Activated naive CD4-positive, alpha-beta T cell treated with Interleukin-2 at 50 U/mL for 16 hours (primary cell): Measurements from ENCODE around the gene TMEM185B.

Experiments
- DNase-seq: peaks from one replicate; pipeline ENCODE4 v3.0.0-alpha.2; 2020

Gene TMEM185B

GRCh38 chr2:120230515-120231471 lies 7.6 kb upstream of the TMEM185B start:
- DNase-seq, result no peak

GRCh38 chr2:120229341-120229740 lies 6.1 kb upstream of the TMEM185B start:
- DNase-seq, result no peak

- DNase-seq, result no peak
Observed at GRCh38 chr2:120228503-120228902, 5.3 kb upstream of the TMEM185B start.

- DNase-seq, result peak; percentile 19
Observed at GRCh38 chr2:120227111-120227991, 4.2 kb upstream of the TMEM185B start.

GRCh38 chr2:120226316-120226715 lies 3.1 kb upstream of the TMEM185B start:
- no peak for DNase-seq

GRCh38 chr2:120225549-120226065 lies 2.4 kb upstream of the TMEM185B start:
- DNase-seq, result no peak

GRCh38 chr2:120224735-120225548 lies 1.7 kb upstream of the TMEM185B start:
- no peak for DNase-seq

GRCh38 chr2:120224256-120224655 lies 1.1 kb upstream of the TMEM185B start:
- DNase-seq, result no peak

GRCh38 chr2:120222186-120223033 lies 790 bp downstream of the TMEM185B start:
- no peak for DNase-seq

GRCh38 chr2:120221616-120222015 lies 1.6 kb downstream of the TMEM185B start:
- DNase-seq, result no peak

GRCh38 chr2:120220756-120221155 lies 2.4 kb downstream of the TMEM185B start:
- no peak for DNase-seq

GRCh38 chr2:120219766-120220165 lies 3.4 kb downstream of the TMEM185B start:
- no peak for DNase-seq

- no peak for DNase-seq
Observed at GRCh38 chr2:120219291-120219690, 3.9 kb downstream of the TMEM185B start.

GRCh38 chr2:120218181-120218580 lies 5.0 kb downstream of the TMEM185B start:
- DNase-seq, result no peak

GRCh38 chr2:120210270-120210693 lies 12.9 kb downstream of the TMEM185B start:
- DNase-seq, result no peak

GRCh38 chr2:120209427-120210269 lies 13.6 kb downstream of the TMEM185B start:
- no peak for DNase-seq

- no peak for DNase-seq
Observed at GRCh38 chr2:120208381-120209353, 14.5 kb downstream of the TMEM185B start.

GRCh38 chr2:120206022-120206581 lies 17.1 kb downstream of the TMEM185B start:
- peak; percentile 36 for DNase-seq
